Stomach (tissue), 9 donors: ENCODE measurements around the gene SLC10A3. TPM values are rescaled to one million over a fixed set of nuclear protein-coding genes. Genes with fewer than 3 reads are reported as not detected.

Source experiments
- DNase-seq, 2 donors: peaks; one replicate each; pipeline versions ENCODE4 v3.0.0 to v3.0.0-alpha.2; 2013 to 2019
- H3K27ac ChIP-seq, 5 donors: fragments of 200-600 bp in 4 of 5; sonication (generic) in 4 of 5; one replicate each; pipeline ENCODE4 v1.5.1; 2013 to 2019; ENCODE audit warnings: mild to moderate bottlenecking in 1 of 5, moderate library complexity in 1 of 5
- H3K27me3 ChIP-seq, 3 donors: fragments of 200-600 bp; sonication (generic); one replicate each; pipeline ENCODE4 v1.5.1; 2017 to 2019; ENCODE audit warnings: mixed run types in 1 of 3
- H3K36me3 ChIP-seq, 4 donors: fragments of 200-600 bp; sonication (generic); 1 replicate in 3 of 4; 2 replicates in 1 of 4; pipeline ENCODE4 v1.5.1; 2016 to 2019
- H3K4me1 ChIP-seq, 4 donors: fragments of 200-600 bp; sonication (generic); one replicate each; pipeline ENCODE4 v1.5.1; 2016 to 2019
- H3K4me3 ChIP-seq, 4 donors: fragments of 200-600 bp; sonication (generic) in 3 of 4; one replicate each; pipeline ENCODE4 v1.5.1; 2016 to 2019; ENCODE audit warnings: mild to moderate bottlenecking in 1 of 4
- H3K9me3 ChIP-seq, 4 donors: fragments of 200-600 bp; sonication (generic); one replicate each; pipeline ENCODE4 v1.5.1; 2016 to 2019
- EP300 ChIP-seq: sonication (generic); formaldehyde crosslinking; IDR thresholded peaks from one replicate; pipeline ENCODE4 v1.6.1; 2017; ENCODE audit warnings: antibody characterized with exemption
- POLR2A ChIP-seq, 4 donors: fragments of 450-650 bp; IDR thresholded peaks; one replicate each; pipeline ENCODE4 v1.6.1; 2016; ENCODE audit warnings: antibody characterized with exemption in 4 of 4, control low read depth in 2 of 4, mild to moderate bottlenecking in 1 of 4, moderate library complexity in 1 of 4
- POLR2AphosphoS5 ChIP-seq, 3 donors: sonication (generic); formaldehyde crosslinking; IDR thresholded peaks; one replicate each; pipeline ENCODE4 v1.6.1; 2016; ENCODE audit warnings: antibody characterized with exemption in 3 of 3
- WGBS, 5 donors: extraction: QIAGEN DNeasy Blood & Tissue Kit in 3 of 5; methylation state at CpG; one replicate each; pipeline versions ENCODE4 v1.1.5 to v1.1.7; 2013 to 2018; 5-methylcytosine and 5-hydroxymethylcytosine counted together
- intact Hi-C: fragments of 100-400 bp; cut with DNase I; formaldehyde crosslinking; loops from one replicate; pipeline ENCODE4 v1.15.1; 2023; ENCODE audit warnings: low total_unique reads
- polyA plus RNA-seq, 3 donors: library from polyadenylated mRNA; stranded (reverse); fragments of 200-250 nt; gene quantifications; one replicate each; pipeline ENCODE4 v1.2.3, GENCODE V29; 2013
- total RNA-seq, 5 donors: library from RNA; depleted of rRNA; stranded (reverse); fragments of >200 nt; gene quantifications; one replicate each; pipeline versions ENCODE4 v1.1.0 to v1.2.3, GENCODE V29; 2014 to 2016
- TF ChIP-seq, protein P1 (sequence below), 7 experiments: fragments of 450-650 bp in 4 of 7; fragments of 200-600 bp in 3 of 7; sonication (generic) in 3 of 7; IDR thresholded peaks; one replicate each; pipeline ENCODE4 v1.5.1; 2016 to 2019; ENCODE audit warnings: antibody characterized with exemption in 7 of 7, control low read depth in 2 of 7, mild to moderate bottlenecking in 1 of 7
- donor health status: healthy with polysubstance abuse.
- donor health status: Bipolar disorder and iron deficiency.
- donor health status: healthy.

Gene SLC10A3
- total and polyA plus RNA-seq, 8 donors, result 4.9 to 175 (median 12.9) TPM

GRCh38 chrX:154471839-154472684, 18.4 kb downstream of the SLC10A3 start:
- WGBS, 5 donors, result 81 to 89% (median 83%) methylated on average over 5 to 23 of the region's 23 CpGs
- peaks cover 3 to 61% (median 52%) of the 10 kb centered on the region in 4 donors for H3K36me3 ChIP-seq
- DNase-seq, result no peak
- no peak for TF ChIP-seq POLR2A (IDR thresholded peaks at IDR 0.05)
- no peak for TF ChIP-seq POLR2AphosphoS5 (IDR thresholded peaks at IDR 0.05)
- TF ChIP-seq EP300, result no peak
- TF ChIP-seq, protein P1, sequence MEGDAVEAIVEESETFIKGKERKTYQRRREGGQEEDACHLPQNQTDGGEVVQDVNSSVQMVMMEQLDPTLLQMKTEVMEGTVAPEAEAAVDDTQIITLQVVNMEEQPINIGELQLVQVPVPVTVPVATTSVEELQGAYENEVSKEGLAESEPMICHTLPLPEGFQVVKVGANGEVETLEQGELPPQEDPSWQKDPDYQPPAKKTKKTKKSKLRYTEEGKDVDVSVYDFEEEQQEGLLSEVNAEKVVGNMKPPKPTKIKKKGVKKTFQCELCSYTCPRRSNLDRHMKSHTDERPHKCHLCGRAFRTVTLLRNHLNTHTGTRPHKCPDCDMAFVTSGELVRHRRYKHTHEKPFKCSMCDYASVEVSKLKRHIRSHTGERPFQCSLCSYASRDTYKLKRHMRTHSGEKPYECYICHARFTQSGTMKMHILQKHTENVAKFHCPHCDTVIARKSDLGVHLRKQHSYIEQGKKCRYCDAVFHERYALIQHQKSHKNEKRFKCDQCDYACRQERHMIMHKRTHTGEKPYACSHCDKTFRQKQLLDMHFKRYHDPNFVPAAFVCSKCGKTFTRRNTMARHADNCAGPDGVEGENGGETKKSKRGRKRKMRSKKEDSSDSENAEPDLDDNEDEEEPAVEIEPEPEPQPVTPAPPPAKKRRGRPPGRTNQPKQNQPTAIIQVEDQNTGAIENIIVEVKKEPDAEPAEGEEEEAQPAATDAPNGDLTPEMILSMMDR (IDR thresholded peaks at IDR 0.05), result no peak
- no peak overlapping the region for H3K27ac ChIP-seq
- H3K4me1 ChIP-seq, result no peaks in the 10 kb centered on the region
- intact Hi-C loops, result no loop called here
- no peak overlapping the region for H3K4me3 ChIP-seq
- no peaks in the 10 kb centered on the region for H3K9me3 ChIP-seq
- no peaks in the 10 kb centered on the region for H3K27me3 ChIP-seq

GRCh38 chrX:154470914-154471568, 19.4 kb downstream of the SLC10A3 start:
- no peaks in the 10 kb centered on the region for H3K9me3 ChIP-seq
- TF ChIP-seq POLR2A (IDR thresholded peaks at IDR 0.05) (no peak), POLR2AphosphoS5 (IDR thresholded peaks at IDR 0.05) (no peak), EP300 (no peak)
- TF ChIP-seq, protein P1 (IDR thresholded peaks at IDR 0.05), result no peak
- intact Hi-C loops, result no loop called here
- no peak for DNase-seq
- no peaks in the 10 kb centered on the region for H3K27me3 ChIP-seq
- H3K4me1 ChIP-seq, result no peaks in the 10 kb centered on the region
- no peak overlapping the region for H3K27ac ChIP-seq
- H3K4me3 ChIP-seq, result no peak overlapping the region
- H3K36me3 ChIP-seq, result peaks cover 3 to 71% (median 63%) of the 10 kb centered on the region in 4 donors
- WGBS, 5 donors, result 86 to 95% (median 92%) methylated on average over 20 to 23 of the region's 23 CpGs

DNA sequence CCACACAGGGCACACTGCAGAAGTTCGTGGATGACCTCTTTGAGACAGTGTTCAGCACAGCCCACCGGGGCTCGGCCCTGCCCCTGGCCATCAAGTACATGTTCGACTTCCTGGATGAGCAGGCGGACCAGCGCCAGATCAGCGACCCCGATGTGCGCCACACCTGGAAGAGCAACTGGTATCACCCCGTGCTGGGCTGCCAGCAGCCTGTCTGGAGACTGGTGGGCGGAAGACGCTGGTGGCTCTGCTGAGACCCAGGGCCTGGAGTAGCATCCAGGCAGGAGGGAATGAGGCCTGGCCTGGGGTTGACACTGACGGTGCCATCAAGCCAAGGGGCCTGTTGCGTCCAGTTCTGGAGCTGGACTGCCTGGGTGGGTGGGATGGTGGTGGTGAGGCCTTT, 20.0 kb downstream of the SLC10A3 start:
- H3K27me3 ChIP-seq, result no peaks in the 10 kb centered on the region
- WGBS, 5 donors, result 67 to 98% (median 89%) methylated on average over 3 to 14 of the region's 14 CpGs
- intact Hi-C loops, result no loop called here
- DNase-seq, result no peak
- TF ChIP-seq POLR2AphosphoS5 (IDR thresholded peaks at IDR 0.05) (no peak), EP300 (no peak), POLR2A (IDR thresholded peaks at IDR 0.05) (no peak)
- TF ChIP-seq, protein P1 (IDR thresholded peaks at IDR 0.05), result no peak
- no peaks in the 10 kb centered on the region for H3K9me3 ChIP-seq
- H3K4me1 ChIP-seq, result no peaks in the 10 kb centered on the region
- no peak overlapping the region for H3K27ac ChIP-seq
- H3K36me3 ChIP-seq, result peaks cover 3 to 77% (median 69%) of the 10 kb centered on the region in 4 donors
- no peak overlapping the region for H3K4me3 ChIP-seq

DNA sequence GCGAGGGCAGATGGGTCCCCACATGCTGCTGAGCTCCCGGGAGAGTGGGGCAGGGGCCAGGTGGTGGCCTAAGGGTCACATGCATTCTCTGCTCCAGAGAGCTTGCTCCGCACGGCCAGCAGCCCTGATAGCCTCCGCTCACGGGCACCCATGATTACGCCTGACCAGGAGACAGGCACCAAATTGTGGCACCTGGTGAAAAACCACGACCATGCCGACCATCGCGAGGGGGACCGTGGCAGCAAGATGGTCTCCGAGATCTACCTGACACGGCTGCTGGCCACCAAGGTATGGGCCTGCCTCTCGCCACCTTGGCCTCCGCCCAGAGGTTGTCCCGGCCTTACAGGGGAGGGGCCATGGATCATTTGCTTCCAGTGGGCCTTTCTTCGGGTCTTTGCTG, 20.5 kb downstream of the SLC10A3 start:
- H3K4me1 ChIP-seq, result no peaks in the 10 kb centered on the region
- H3K9me3 ChIP-seq, result no peaks in the 10 kb centered on the region
- H3K27me3 ChIP-seq, result no peaks in the 10 kb centered on the region
- H3K36me3 ChIP-seq, result peaks cover 3 to 82% (median 74%) of the 10 kb centered on the region in 4 donors
- no peak overlapping the region for H3K4me3 ChIP-seq
- H3K27ac ChIP-seq, result no peak overlapping the region
- no peak for DNase-seq
- TF ChIP-seq, protein P1 (IDR thresholded peaks at IDR 0.05), result no peak
- TF ChIP-seq POLR2AphosphoS5 (IDR thresholded peaks at IDR 0.05), result no peak
- no peak for TF ChIP-seq POLR2A (IDR thresholded peaks at IDR 0.05)
- no peak for TF ChIP-seq EP300
- WGBS, 5 donors, result 67 to 100% (median 92%) methylated on average over 2 to 18 of the region's 18 CpGs
- intact Hi-C loops, result no loop called here
